Measurements from ENCODE around the gene CCM2.

Gene CCM2

GRCh38 chr7:45000093-45001032 lies at the start of gene CCM2:
CCM2 (plus strand) TSS chr7:45000201; CDS start chr7:45000334, 133 bp downstream.
- DNase-seq = no peak

GRCh38 chr7:44953156-44953555 lies 46.8 kb upstream of the CCM2 start:
- DNase-seq = no peak

- no peak for DNase-seq
These were observed 44.3 kb upstream of the CCM2 start for GRCh38 chr7:44955733-44956132.

GRCh38 chr7:44956157-44956766 lies 43.7 kb upstream of the CCM2 start:
- DNase-seq = no peak

DNA sequence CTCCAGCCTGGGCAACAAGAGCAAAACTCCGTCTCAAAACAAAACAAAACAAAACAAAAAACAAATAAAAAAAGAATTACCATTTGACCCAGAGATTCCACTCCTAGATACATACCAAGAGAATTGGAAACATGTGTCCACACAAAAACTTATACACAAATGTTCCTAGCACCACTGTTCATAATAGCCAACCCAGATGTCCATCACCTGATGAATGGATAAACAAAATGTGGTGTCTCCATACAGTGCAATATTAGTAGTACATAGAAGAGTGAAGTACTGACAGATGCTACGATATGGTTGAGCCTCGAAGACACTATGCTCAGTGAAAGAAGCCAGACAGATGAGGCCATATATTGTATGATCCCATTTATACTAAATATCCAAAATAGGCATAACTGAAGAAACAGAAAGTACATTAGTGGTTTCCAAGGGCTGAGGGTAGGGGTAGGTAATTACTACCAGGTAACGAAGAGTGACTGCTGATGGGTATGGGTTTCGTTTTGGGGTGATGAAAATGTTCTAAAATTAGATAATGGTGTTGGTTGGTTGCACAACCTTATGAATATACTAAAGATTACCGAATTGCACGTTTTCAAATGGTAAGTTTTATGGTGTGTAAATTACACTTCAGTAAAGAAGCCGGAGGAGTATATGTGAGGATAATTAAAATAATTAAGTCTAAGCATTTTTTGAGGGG lies 41.2 kb upstream of the CCM2 start:
- no peak for DNase-seq

- DNase-seq = no peak
These were observed 40.5 kb upstream of the CCM2 start for GRCh38 chr7:44959433-44959951.

DNA sequence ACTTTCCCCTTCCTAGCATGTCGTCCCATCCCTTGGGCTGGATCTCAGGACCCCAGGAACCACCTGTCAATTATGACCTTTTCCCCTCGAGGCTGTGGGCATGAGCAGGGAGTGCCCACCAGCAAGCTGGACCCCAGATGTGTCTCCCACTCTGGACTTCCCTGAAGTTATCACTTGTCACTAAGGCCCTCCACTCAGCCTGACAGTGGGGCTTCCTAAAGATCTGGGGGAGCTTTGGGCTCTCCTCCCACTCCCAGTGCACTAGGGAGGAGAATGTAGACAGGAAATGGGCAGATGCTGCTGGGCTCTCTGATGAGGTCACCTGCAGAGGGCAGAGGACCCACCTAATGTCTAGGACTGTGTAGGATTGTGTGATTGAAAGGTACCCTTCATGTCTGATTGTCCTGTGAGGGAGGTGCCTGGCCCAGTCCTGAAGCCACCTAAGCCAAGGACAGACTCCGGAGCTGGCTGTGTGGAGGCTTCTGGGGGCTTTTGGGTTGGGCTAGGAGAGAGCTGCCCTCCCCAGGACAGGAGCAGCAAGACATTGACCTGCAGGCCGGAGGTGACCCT lies 39.9 kb upstream of the CCM2 start:
- no peak for DNase-seq

DNA sequence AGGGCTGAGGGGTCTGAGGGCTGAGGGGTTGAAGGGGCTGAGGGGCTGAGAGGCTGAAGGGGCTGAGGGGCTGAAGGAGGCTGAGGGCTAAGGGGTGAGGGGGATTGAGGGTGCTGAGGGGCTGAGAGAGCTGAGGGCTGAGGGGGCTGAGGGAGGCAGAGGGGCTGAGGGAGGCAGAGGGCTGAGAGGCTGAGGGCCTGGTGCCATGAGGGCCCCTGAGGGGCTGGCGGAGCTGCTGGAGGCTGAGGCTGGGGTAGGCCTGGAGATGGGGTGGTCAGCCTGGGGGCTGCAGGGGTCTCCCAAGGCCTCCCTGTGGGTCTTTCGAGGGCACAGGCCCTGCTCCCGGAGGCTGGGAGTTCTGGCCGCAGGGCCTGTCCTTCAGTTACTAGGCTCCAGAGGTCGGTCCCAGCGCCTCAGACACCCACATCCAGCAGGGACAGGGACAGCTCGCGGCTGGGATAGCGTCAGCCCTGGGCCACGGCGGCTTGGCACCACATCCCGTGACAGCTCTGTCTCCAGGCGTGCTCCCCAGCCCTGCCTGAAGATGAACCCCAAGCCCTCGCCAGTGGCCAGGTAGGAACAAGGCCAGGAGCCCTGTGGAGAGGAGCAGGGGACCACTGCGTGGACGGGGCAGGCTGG lies 38.0 kb upstream of the CCM2 start:
- no peak for DNase-seq

GRCh38 chr7:44962483-44963251 lies 37.3 kb upstream of the CCM2 start:
- no peak for DNase-seq

DNA sequence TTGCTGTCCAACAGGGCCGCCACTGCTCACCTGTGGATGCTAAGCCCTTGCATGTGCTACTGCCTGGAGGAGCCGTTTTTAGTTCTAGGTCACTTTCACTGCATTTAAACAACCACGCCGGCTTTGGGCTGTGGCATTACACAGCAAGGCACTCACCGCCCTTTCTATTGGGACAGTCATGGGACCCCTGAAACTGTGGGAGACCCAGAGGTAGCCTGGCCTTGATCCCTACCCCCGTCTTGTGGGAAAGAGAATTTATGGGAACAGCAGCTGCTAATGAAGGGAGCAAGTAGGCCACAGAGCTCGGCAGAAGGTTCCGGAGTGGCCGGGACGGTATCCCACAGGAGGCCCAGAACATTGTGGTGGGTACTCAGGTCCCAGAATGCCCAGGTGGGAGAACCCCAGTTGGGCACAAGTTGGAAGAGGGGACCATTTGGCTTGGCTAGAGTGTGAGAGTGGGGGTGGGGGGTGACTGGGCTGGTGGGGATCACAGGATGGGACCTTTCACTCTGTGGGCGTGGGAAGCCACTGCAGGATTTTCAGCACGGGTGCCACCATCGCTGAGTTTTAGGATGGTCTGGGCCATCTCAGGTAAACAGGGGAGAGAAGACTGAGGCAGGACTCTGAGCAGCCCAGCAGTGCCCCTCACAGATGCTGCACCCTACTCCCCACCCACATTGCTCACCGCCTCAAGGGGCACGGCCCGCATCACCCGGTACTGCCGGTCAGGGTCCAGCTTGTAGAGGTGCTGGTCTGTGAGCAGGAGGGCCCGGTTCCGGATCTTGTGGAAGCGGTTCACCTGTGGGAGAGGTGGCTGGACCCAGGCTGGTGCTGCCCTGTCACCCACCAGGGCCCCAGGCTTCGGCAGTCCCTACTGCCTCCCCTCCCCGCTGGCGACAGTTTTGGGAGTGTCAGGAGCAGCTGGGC lies 36.4 kb upstream of the CCM2 start:
- DNase-seq = no peak

DNA sequence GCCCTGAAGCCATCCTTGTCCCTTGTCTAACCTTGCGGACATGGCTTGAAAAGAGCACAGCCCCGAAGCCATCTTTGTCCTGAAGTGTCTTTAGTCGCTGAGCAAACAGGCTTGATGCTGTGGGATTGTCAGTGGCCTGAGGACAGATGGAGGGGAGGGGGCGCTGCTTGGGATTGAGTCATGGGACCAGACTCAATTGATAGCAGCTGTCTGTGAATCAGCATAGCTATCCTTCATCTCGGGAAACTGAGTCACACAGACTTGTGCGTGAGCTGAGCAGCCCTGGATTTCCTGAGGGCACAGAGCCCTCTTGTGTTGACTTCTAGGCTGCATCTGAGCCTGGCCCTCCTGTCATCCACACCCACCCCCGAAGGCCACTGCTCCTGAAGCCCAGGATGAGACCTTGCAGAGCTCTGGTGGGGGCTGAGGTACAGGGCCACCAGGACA lies 35.6 kb upstream of the CCM2 start:
- no peak for DNase-seq

GRCh38 chr7:44964831-44965440 lies 35.1 kb upstream of the CCM2 start:
- DNase-seq = no peak

DNA sequence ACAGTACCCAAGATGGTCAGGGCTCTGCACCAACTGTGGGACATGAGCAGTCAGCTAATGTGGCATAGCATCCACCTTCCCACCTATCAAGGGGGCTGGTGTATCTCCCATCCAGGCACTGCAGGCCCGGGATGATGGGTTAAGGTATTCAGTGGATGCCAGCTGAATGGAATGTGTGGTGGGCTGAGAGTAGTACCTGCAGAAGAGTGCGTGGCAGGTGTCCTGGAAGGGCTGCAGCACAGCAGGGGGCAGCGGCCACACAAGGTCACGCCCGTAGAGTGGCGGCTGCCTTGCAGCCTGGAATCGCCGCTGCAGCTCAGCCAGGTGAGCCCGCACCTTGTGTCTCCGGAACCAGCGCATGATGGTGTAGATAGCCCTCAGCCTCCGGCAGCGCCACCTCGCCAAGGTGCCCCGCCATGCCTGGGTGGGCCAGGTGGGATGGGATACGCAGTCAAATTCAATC lies 34.5 kb upstream of the CCM2 start:
- no peak for DNase-seq

DNA sequence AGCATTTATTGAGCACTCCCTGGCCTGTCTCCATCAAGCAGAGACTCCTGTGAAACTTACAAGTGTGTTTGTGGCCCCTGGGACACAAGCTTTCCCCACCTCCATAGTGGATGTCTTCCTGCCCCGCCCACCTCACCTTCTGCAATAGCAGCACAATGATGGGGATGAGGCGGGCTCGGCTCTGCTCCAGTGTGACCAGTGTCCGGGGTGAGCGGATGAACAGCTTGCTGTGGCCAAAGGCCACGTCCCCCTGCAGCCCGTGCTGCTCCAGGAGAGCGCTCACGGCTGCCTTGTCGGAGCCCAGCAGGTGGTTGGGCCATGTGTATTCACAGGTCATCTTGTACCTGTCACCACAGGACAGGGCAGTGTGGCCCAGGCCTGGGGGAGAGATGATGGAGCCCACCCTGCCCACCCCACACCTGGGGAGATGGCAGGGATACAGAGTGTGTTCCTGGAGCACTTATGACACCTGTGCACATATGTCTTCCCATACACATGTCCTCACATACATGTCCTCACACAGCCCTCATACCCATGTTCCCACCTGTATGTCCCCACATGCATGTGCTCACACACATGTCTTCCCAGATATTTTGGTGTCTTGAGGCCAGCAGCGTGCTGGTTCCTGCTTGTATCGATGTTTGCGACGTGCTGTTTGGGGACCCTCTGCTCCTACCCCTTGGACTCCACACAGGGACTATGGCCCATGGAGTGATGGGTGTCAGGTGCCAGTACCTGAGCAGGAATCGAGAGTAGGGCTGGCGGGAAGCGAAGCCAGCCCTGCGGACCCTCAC lies 33.9 kb upstream of the CCM2 start:
- no peak for DNase-seq

DNA sequence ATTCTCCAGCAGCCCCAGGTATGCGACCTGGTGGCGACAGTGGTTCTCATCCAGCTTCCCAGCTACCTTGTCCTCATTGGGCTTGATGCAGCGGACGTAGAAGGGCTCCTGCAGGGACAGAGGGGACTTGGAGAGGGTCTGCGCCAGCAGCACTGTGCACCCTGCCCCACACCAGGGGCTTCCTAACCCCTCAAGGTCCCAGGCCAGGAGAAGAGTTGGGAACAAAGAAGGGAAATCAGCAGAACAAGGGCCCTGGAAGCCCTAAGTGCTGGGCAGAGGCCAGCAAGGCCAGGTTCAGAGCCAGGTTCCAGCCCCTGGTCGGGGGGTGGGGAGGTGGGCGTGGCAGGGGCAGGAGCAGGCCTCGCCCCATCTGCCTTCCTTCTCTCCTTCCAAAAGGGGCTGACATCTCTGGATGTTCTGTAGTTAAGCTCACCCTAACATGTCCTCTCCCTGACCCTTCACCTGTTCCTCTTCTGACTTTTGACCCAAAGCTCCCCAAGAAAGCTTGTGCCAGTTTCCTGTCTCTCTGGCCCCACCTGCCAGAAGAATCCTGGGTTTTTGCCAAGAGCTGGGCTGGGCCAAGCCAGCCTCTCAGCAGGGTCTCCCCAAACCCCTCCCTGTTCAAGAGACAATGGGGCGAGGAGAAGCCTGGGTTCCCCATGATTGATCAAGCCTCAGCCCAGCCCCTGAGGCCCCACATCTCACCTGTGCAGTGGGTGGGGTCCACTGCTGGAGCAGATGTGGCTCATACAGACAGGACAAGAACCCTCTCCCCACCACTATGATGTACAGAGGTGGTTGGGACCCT lies 33.1 kb upstream of the CCM2 start:
- no peak for DNase-seq

DNA sequence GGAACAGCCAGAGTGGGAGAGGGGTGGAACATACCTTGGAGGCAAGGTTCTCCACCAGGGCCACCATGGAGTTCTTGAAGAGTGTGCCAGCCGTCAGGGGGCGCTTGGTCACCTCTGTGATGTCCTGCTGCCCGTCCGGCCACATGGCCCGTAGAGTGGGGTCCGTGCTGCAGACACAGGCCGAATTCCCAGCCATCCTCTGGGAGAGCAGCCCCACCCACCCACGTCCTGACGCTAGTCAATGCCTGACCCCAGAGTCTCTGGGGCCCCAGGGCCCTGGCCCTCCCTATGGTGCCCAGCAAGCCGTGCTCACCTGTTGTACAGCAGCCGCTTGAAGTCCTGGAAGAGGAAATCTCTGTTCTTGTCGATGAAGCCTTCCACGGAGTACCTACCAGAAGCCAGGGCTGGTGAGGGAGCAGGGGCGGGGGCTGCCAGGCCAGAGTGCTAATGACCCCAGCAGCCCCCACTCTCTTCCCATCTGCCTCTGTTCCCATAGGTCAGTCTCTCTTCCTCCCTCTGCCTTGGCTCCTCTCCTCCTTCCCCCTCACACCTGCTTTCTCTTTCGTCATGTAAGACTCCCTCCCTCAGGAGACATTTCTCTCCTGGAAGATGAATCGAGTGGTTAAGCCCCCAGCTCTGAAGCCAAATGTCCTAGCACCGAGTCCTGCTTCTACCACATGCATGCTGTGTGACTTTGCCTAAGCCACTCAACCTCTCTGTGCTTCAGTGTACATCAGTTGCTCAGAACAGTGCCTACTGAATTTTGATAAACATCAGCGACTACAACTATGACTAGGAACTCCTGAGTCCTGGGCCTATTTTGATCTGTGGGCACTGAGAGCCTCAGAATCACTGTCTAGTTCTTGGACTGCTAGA lies 32.2 kb upstream of the CCM2 start:
- no peak for DNase-seq

- DNase-seq = no peak
These were observed 30.8 kb upstream of the CCM2 start for GRCh38 chr7:44969049-44969700.

Data from NCI-H510A treated with DMSO at 0.1 percent for 48 hours (cell line).